GM18505 (cell line): ENCODE data around the gene UCK1.
A peak's percentile ranks its signal among the peaks of the same experiment; 100 is the strongest.

Experiments used
- ATAC-seq: cut with Tn5 transposase; IDR thresholded peaks from one replicate; pipeline ENCODE4 v1.9.1; 2021; ENCODE audit not compliant: unreplicated experiment
- POLR2A ChIP-seq: IDR thresholded peaks from 4 replicates; pipeline ENCODE4 v1.6.1; 2011; ENCODE audit warnings: borderline replicate concordance; ENCODE audit not compliant: insufficient read depth, insufficient read length; ENCODE audit errors: extremely low read depth

Gene UCK1

GRCh38 chr9:131530920-131531832 lies at the start of gene UCK1:
Gene UCK1, minus strand, starts transcription at chr9:131531263. Its CDS starts 89 bp downstream, at chr9:131531174.
- ATAC-seq, result peak; percentile 72
- peak; percentile 65 for TF ChIP-seq POLR2A

DNA sequence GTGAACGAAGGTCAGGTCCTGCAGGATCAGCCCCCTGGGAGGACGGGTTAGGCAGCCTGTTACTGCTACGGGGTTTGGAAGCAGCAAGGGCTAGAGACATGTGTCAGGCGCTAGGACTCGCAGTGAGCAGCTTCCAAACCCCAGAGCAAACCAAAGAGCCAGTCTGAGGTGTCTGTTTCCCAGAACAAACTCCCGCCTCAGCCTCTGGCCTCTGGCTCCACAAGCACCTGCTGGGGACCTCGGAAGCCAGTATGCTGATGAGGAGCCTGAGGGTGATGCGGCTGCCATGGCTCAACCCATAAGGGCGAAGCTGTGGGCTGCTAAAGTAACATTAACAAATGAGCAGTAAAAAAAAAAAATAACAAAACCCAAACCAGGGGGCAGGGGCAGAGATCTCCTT lies 49.3 kb upstream of the UCK1 start:
- ATAC-seq, result no peak
- no peak for TF ChIP-seq POLR2A

DNA sequence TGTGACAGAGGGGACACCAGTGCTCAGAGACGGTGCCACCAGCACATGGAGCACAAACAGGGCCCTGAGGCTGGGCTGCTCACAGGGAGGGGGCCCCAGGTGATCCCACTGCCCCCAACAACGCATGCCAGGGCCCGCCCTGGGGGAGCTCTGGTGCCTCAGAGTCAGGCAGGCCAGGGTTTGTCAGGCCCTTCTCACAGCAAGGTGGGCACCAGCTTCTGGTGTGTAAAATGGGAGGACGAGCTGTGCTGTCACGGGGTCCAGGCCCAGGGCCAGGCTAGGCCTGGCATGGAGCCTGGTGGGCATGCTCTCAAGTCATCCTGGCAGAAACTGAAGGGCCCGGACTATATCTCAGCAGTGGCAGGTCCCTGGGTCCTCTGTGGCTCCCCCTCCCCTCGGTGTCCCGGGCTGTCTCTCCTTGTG lies 48.7 kb upstream of the UCK1 start:
- ATAC-seq, result no peak
- no peak for TF ChIP-seq POLR2A

DNA sequence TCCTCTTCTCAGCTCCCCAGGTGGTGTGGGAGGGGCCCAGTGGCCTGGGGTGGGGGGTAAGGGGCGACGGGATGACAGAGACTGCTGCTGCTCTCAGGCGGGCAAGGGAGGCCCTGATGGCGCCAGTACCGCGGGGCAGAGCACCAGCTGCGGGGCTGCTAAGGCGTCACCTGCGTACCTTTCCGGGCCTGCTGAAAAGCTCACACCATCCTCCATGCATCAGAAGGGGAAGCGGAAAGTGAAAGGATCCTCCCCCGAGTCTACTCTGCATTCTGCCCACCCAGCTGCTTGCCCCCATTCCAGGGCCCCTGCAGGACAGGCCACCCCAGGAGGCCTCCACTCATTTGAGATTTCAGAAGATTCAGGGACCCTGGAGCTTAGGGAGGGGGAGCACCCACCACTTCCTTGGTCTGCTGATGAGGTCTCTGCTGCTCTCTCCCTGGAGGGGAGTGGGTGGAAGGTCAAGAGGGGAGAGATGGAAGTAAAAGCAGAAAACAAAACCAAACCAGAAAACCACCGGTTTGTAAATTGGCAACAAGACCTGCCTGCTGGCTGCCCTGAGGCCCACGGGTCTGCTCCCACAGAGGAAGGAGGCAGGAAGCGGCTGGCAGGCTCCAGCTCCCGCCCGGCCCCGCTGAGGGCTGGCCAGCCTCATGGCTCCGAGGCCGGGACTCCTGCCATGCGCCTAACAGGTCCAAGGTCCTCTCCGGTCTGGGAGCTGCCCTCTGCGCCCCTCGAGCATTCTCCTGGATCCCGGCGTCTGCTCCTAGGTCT lies 47.9 kb upstream of the UCK1 start:
- peak; percentile 59 for ATAC-seq
- TF ChIP-seq POLR2A, result no peak

- peak; percentile 14 for TF ChIP-seq POLR2A
Measured at GRCh38 chr9:131578021-131578420, 47.0 kb upstream of the UCK1 start.

GRCh38 chr9:131577005-131578000 lies 46.2 kb upstream of the UCK1 start:
- TF ChIP-seq POLR2A, result no peak
- no peak for ATAC-seq

More at GRCh38 chr9:131578021-131578420, 47.0 kb upstream of the UCK1 start:
- ATAC-seq, result no peak

DNA sequence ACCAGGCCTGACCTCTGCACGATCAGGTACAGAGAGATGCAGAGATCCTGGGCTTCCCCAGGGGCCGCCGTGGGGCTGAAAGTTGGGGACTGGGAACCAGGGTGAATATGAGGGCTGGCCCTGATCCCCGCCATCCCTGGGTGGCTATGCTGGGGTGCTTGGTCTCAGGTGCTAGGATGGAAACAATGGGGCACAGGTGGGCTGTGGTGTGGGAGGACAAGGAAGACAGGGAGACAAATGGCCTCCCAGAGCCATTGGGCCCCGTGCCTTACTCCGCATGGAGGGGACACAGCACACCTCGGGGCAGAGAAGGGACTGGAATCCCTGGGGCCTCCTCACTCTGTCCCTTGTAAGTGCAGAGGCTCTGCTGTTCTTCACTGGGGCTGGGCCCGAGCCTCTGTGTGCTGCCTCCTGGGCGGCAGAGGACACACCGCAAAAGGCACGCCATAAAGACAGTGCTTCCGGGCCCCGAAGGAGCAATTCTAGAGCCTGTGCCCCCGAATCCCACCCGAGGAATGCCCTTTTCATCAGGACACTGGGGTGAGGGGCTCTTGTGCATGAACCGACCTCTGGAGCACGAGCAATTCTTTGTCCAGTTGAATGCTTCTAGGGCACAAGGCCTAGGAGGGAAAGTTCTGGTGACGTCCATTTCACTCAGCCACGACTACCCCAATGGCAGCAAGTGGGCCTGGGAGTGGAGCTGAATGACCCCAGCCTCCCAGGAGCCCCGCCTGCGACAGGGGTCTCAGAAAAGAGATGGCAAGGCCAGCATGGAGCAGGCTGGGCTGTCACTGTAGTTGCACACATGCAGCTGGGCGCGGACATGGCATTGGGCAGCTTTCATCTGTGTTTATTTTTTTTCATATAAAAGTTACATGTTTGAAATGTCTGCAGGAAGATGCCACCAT lies 45.1 kb upstream of the UCK1 start:
- TF ChIP-seq POLR2A, result peak; percentile 16

GRCh38 chr9:131574730-131575640 lies 43.9 kb upstream of the UCK1 start:
- no peak for ATAC-seq
- TF ChIP-seq POLR2A, result no peak

More for the DNA sequence above, 45.1 kb upstream of the UCK1 start:
- no peak for ATAC-seq

DNA sequence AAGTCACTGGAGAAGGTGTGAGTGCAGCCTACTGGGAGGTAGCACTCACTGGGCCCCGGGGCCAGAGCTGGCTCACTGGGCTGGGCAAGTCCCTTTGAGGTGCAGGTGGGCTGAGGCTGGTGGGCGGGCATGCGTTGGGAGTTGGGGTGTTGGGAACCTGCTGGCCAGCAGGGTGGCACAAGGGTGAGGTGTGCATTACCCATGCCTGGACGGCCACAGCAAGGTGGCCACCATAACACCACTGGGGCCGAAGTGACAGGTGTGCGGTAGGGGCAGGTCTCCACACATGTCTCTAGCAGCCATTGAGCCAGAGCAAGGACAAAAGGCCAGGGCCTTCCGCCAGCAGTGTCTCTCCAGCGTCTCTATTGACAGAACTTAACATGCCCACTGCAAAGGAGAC lies 36.8 kb upstream of the UCK1 start:
- ATAC-seq, result no peak
- no peak for TF ChIP-seq POLR2A

DNA sequence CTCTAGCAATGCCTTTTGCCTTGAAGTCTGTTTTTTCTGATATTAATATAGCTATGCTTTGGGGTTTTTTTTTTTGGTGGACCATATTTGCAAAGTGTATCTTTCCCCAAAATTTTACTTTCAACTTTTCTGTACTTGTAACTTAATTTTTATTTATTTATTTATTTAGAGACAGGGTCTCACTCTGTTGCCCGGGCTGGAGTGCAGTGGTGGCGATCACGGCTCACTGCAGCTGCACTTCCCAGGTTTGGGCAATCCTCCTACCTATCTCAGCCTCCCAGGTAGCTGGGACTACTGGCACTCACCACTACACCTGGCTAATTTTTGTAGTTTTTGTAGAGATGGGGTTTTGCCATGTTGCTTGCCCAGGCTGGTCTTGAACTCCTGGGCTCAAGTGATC lies 35.1 kb upstream of the UCK1 start:
- no peak for ATAC-seq
- TF ChIP-seq POLR2A, result no peak

GRCh38 chr9:131565369-131565768 lies 34.3 kb upstream of the UCK1 start:
- ATAC-seq, result no peak
- no peak for TF ChIP-seq POLR2A
